GM12864 (cell line): ENCODE measurements around the gene ITPKB.

Experiments
- DNase-seq: peaks from one replicate; pipeline ENCODE4 v3.0.0-alpha.2; 2011; ENCODE audit warnings: low read depth
- H3K4me3 ChIP-seq: 2 replicates; pipeline ENCODE4 v1.5.1; 2011; ENCODE audit warnings: mild to moderate bottlenecking, low read depth, low read length, control low read depth
- CTCF ChIP-seq: IDR thresholded peaks from 2 replicates; pipeline ENCODE4 v1.5.1; 2011; ENCODE audit warnings: low read depth, mild to moderate bottlenecking, moderate library complexity, low read length, control low read depth, inconsistent platforms; ENCODE audit errors: missing control alignments

The ITPKB gene

DNA sequence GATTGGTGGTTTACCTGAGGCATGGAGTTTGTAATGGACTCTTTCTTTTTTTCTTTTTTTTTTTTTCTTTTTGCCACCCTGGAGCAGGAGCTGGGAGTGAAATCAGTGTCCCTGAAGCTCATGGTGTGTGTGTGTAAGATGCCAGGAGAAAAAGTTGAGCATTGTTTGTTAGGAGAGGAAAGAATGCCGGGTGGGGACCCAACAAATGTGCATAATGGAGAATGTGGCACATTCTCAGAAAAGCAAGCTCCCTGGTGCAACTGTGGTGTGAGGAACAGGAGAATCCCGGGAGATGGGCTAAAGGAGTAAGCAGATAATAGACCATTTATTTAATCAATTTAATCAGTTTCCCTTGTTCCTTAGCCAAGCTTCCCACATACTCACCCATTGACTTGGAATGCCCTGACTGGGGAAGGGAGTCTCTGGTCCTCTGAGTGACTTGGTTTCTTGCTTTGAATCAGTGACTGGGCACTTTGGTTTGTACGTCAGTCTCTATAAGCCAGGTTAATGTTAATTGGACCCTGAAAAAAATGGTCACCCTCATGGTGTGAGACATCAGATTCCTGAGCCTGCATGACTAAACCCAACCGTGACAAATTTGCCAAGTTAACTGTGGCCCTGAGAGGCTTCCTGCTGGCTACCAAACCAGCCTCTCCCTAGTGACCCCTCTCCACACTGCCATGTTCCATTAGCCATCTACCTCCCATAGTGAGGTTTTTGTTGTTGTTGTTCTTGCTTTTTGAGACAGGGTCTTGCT lies 43.9 kb upstream of the ITPKB start:
- H3K4me3 ChIP-seq: no peak overlapping the region

GRCh38 chr1:226781937-226782609 lies 43.0 kb upstream of the ITPKB start:
- DNase-seq: no peak
- no peak for TF ChIP-seq CTCF
- H3K4me3 ChIP-seq: no peak overlapping the region

More for the DNA sequence above, 43.9 kb upstream of the ITPKB start:
- TF ChIP-seq CTCF: no peak
- no peak for DNase-seq

DNA sequence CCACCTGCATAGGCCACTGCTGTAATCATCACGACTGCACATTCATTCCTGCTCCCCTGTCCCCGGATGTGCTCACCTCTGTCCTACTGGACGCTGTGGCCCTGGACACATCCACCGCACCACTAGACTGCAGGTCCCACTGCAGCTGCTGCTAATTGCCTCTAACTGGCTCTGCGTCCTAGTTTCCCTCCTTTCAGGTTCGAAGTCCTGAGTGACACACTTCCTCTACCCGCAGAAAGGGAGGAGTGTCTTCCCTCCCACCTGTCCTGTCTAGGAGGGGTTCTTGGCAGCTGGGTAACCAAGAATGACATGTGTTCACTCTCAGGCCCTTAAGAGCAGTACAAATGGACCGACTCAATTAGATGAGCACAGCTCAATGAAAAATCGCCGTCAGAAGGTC lies 40.5 kb upstream of the ITPKB start:
- no peak overlapping the region for H3K4me3 ChIP-seq
- DNase-seq: no peak
- no peak for TF ChIP-seq CTCF

- TF ChIP-seq CTCF: no peak
- no peak for DNase-seq
Measured at GRCh38 chr1:226778657-226779058, 39.6 kb upstream of the ITPKB start.

DNA sequence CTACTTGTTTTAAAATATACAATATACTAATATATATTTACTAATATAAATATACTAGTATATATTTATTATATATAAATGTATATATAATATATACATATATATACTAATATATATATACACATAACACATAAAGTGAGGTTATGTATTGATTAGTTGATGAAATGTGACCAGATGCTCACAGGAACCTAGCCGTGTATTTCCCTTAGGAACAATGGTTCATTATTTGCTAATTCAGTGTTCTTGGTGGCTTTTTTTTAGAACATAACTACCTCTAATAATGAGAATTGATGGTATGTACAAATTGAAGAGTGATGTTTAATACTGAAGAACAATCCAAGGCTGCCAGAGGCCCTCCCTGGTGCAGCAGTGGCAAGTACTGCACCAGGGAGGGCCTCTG lies 37.9 kb upstream of the ITPKB start:
- no peak for DNase-seq
- TF ChIP-seq CTCF: no peak
- no peak overlapping the region for H3K4me3 ChIP-seq

More at GRCh38 chr1:226778657-226779058, 39.6 kb upstream of the ITPKB start:
- no peak overlapping the region for H3K4me3 ChIP-seq

DNA sequence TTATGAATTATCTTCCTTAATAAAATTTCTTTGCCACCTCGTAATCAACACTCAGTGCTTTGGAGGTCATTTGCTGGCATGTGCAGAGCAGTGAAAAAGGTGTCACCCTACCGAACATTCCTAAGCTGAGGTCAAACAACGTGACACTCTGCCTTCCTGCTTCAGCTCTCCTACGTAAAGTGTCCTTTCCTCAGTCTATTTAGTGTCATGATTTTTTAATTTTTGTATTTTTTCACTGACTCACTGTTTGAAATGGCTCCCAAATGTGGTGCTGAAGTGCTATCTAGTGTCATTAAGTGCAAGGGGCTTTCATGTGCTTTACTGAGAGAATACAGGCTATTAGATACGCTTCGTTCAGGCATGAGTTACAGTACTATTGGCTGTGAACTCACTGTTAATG lies 37.0 kb upstream of the ITPKB start:
- DNase-seq: no peak
- H3K4me3 ChIP-seq: no peak overlapping the region
- TF ChIP-seq CTCF: no peak
